GM18519 (cell line): ENCODE results near the gene BNIP2.
A peak's percentile ranks its signal among the peaks of the same experiment; 100 is the strongest.
"Not testable (repeated sequence)": the region's sequence is repeated elsewhere in the genome, so short reads cannot be mapped to it uniquely, and the experiment has no call there.

Experiments used
- ATAC-seq: cut with Tn5 transposase; IDR thresholded peaks from one replicate; pipeline ENCODE4 v1.9.1; 2021; ENCODE audit warnings: mild to moderate bottlenecking, moderate library complexity; ENCODE audit not compliant: unreplicated experiment, low FRiP score

The BNIP2 gene

GRCh38 chr15:59689626-59690236 is 611 bp upstream of the BNIP2 start:
- ATAC-seq, result no peak

- no peak for ATAC-seq
These were observed 718 bp downstream of the BNIP2 start for GRCh38 chr15:59688423-59688781.

DNA sequence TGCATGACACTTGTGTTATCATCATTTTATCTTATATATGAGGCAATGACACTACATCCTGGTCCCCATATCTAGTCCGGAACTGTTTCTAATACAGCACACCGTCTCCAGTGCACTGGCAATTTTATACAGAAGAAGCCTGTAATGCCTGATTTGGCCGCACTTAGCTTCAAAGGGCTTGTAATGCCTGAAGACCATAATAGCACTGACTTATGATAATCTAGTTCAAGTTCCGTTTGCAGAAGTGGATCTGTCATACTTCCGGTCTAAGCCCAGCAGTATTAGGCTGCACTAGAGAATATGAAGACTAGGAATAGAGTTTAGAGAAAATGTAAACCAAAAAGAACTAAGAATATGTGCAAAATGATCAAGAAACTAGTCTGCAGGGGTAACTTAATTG is 1.3 kb downstream of the BNIP2 start:
- no peak for ATAC-seq

- ATAC-seq, result no peak
These were observed 2.7 kb downstream of the BNIP2 start for GRCh38 chr15:59686389-59686788.

DNA sequence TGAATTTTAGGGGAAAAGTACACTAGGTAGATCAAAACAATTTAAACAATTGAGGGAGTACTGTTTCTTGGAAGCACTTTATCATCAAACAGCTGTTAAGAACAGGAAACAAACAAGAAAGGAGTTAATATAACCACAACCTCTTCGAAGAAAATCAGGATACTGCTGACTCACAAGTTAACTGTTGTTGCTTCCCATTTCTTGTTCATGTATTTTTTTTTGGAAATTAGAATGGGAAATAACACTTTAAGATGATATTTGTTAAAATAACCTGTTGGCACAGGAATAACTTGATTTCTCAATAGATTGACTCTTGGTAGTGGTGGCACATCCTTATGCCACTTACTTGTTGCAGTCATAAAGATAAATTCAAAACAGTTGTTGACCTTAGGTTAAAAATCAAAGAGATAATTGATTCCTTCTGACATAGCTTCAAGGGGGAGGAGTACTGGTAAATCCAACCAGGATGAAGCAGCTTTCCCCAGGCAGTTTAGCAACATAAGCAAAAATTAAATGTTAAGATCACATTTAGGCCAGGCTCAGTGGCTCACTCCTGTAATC is 3.3 kb downstream of the BNIP2 start:
- no peak for ATAC-seq

DNA sequence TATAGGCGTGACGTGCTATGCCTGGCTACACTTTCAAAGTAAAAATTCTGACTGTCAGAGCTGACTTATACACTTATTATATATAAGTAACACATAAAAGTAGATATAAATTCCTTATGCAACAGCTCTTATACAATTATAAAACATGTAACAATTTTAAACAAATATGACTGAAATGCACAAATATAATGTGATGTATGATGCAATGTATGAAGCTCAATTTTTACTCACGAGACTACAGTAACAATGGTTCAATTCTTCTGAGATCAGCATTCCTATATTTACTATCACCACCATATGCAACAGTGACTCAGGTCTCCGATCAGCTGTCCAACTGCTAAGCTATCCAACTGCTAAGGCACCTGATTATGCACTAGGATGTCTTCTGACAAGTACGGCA is 8.2 kb downstream of the BNIP2 start:
- no peak for ATAC-seq

DNA sequence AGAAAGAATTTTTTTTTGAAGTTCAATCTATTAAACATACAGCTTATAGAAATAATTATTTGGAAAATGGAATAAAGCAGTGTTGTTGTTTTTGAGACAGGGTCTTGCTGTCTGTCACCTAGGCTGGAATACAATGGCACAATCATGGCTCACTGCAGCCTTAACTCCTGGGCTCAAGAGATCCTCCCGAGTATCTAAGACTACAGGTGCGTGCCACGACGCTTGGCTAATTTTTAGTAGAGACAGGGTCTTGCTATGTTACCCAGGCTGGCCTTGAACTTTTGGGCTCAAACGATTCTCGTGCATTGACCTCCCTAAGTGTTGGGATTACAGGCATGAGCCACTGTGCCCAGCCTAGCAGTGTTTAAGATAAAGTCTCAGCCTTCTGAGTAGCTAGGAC is 8.8 kb downstream of the BNIP2 start:
- no peak for ATAC-seq

GRCh38 chr15:59678620-59679019 is 10.5 kb downstream of the BNIP2 start:
- ATAC-seq, result no peak

DNA sequence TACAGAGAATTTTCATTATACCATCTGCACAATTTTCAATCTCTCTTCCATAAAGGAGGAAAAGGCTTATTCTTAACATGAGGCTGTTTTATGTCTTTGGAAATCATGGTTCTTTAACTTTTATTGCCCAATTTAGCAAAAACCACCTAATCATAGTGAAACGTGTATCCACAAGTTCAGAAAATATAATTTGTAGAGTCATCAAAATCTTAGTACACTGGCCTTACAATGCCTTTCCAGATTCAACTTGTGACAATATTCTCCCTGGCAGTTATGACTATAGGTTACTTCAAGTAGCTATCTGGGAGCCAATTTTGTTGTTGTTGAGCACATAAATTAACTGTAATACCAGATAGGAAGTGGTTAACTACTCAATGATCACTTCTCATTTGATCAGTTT is 10.9 kb downstream of the BNIP2 start:
- ATAC-seq, result no peak

GRCh38 chr15:59676565-59676964 is 12.6 kb downstream of the BNIP2 start:
- no peak for ATAC-seq

DNA sequence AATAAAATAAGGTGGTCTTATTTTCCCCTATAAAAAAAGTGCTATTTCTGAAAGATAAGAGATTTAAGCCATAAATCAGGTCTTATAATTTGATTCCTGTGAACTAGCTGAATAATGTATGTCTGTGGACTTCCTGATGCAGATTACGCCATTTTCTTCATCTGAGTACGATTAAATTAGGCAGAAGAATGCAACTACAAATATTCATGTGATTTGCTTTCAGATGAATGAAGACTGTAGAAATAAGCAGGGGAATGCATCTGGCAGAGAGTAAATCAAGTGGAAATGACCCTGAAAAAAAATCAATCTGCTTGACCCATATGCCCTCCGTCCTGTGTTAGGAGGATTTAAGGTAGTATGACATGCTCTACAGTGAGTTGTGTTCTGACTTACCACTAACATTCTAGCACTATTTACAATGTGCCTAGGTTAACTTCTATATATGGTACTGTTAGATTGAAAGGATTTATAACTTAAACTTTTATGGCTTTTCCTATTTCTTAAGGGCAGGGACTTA is 14.7 kb downstream of the BNIP2 start:
- ATAC-seq, result no peak

GRCh38 chr15:59668556-59668955 is 20.6 kb downstream of the BNIP2 start:
- no peak for ATAC-seq

GRCh38 chr15:59662260-59662659 is 26.9 kb downstream of the BNIP2 start:
- no peak for ATAC-seq

- ATAC-seq, result no peak
These were observed 29.8 kb downstream of the BNIP2 start for GRCh38 chr15:59659366-59659765.

- peak; percentile 5 for ATAC-seq
These were observed 31.4 kb downstream of the BNIP2 start for GRCh38 chr15:59657635-59658125.

DNA sequence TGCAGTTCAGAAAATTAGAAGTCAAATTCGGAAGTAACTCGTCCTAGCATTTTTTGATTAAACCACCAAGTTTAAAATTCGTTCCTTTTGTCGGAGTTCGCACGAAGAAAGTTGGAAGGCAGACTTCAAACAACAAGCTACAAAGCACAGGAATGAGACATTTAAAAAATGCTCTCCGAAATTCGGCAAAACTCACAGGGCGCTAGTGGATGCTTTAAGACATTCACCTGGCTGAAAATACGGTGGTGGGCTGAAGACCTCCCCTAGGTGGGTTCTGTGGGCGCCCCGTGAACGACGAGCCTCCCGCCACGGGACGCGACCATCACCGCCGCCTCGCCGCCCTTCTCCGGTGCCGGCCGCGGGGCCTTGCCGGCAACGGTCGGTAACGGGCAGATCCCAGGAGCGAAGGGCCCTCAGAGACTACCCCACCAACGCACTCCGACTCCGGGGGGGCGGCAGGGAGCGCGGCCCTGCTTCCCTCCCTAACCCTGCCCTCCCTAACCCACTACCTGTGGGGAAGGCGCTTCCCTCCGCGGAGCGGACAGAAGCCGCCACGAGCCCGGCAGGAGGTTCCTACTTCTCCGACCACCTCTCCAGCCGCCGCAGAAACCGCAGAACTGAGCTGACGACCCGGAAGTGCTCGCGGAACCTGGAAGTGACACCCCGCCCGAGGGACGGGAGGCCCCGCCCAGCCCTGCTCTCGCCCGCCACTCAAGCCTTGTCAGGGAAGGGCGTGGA is 32.1 kb downstream of the BNIP2 start, which contains the start of gene GTF2A2:
GTF2A2 (minus strand) TSS at position 619 of the 738 bp plus-strand sequence. CDS start 5,238 bp downstream, outside the sequence.
- peak; percentile 90 for ATAC-seq

DNA sequence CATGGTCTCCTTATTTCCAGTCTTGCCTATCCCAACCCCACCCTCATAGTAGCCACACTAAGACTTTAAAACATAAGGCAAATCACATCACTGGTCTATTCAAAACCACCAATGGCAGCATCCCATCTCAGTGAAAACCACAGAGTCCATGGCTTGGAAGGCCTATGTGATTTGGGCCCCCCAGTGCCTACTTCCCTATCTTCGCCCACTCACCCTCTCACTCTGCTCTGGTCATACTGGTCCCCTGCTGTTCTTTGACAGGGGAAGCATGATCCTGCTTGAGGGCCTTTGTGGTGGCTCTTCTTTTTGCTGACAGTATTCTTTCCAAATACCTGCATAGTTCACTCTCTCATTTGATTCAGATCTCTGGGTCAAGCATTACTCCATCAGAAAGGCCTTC is 35.1 kb downstream of the BNIP2 start:
- ATAC-seq, result no peak

GRCh38 chr15:59649603-59650002 is 39.5 kb downstream of the BNIP2 start:
- no peak for ATAC-seq

DNA sequence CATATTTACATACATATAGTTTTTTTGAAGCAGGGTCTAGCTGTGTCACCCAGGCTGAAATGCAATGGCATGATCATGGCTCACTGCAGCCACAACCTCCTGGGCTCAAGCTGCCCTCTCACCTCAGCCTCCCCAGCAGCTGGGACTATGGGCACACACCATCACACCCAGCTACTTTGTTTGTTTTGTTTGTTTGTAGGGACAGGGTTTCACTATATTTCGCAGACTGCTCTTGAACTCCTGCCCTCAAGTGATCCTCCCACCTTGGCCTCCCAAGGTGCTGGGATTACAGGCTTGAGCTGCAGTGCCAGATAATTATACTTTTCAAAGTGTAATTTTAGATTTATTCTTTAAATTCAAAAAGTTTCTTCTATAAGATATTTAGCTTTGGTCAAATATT is 42.0 kb downstream of the BNIP2 start:
- ATAC-seq, result no peak

DNA sequence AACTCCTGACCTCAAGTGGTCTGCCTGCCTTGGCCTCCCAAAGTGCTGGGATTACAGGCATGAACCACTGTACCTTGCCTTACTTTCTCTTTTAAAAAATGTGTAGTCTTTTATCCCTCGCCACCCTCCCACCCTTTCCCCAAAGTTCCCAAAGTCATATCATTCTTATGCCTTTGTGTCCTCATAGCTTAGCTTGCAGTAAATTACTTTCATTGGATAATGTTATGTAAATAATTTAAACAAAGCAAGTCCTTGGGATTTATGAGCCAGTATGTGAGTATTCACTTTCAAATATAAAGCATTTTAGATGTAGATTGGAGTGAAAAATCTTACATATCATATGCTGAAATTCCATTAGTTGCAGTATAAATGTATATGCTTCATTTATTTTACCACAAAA is 42.8 kb downstream of the BNIP2 start:
- ATAC-seq, result no peak

- ATAC-seq, result not testable (repeated sequence)
These were observed 43.3 kb downstream of the BNIP2 start for GRCh38 chr15:59645812-59646211.

GRCh38 chr15:59644756-59645155 is 44.4 kb downstream of the BNIP2 start:
- no peak for ATAC-seq
